ENCODE results near the gene LRRC10B.

Gene LRRC10B

DNA sequence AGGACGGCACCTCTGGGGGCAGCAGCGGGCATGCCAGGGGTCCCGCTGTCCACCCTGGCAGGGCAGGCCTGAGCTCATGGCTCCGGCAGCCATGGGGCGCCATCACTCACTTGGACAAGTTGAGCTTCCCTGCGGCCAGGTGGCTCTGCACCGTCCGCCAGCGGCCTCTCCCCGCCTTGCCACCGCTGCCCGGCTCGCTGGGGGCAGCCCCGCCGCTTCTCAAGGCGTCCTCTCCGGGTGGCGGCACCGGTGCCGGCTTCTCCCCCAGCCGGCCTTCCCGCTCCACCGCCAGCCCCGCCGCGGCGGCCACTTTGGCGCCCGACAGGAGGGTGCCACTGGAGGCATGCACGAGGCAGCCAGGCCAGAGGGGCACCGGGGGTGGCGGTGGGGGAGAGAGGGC is 37.4 kb downstream of the LRRC10B start:
- no peak for TF ChIP-seq POLR2AphosphoS5 (IDR thresholded peaks at IDR 0.05; ENCODE audit: low read depth, low read length)
- TF ChIP-seq FOXP2 (optimal IDR thresholded peaks at IDR 0.05; ENCODE audit: borderline replicate concordance, extremely low read depth, extremely low read length, insufficient read depth) = no peak
- no peak for TF ChIP-seq REST (IDR thresholded peaks at IDR 0.05; ENCODE audit: insufficient read depth in 1 of 2, low read depth in 2 of 2, low read length in 2 of 2)
- no peak for TF ChIP-seq SIN3A (IDR thresholded peaks at IDR 0.05; ENCODE audit: borderline replicate concordance, insufficient read depth, low read length)
- no peak for TF ChIP-seq TAF1 (IDR thresholded peaks at IDR 0.05; ENCODE audit: borderline replicate concordance, insufficient read depth, low read length)

- TF ChIP-seq POLR2AphosphoS5 (IDR thresholded peaks at IDR 0.05; ENCODE audit: low read depth, low read length) = no peak
- TF ChIP-seq FOXP2 (optimal IDR thresholded peaks at IDR 0.05; ENCODE audit: borderline replicate concordance, extremely low read depth, extremely low read length, insufficient read depth) = no peak
- no peak for TF ChIP-seq TAF1 (IDR thresholded peaks at IDR 0.05; ENCODE audit: borderline replicate concordance, insufficient read depth, low read length)
- TF ChIP-seq REST (IDR thresholded peaks at IDR 0.05; ENCODE audit: insufficient read depth in 1 of 2, low read depth in 2 of 2, low read length in 2 of 2) = no peak
- no peak for TF ChIP-seq SIN3A (IDR thresholded peaks at IDR 0.05; ENCODE audit: borderline replicate concordance, insufficient read depth, low read length)
These were observed 38.1 kb downstream of the LRRC10B start for GRCh38 chr11:61546663-61547062.

GRCh38 chr11:61547246-61547645 is 38.7 kb downstream of the LRRC10B start:
- no peak for TF ChIP-seq POLR2AphosphoS5 (IDR thresholded peaks at IDR 0.05; ENCODE audit: low read depth, low read length)
- no peak for TF ChIP-seq TAF1 (IDR thresholded peaks at IDR 0.05; ENCODE audit: borderline replicate concordance, insufficient read depth, low read length)
- TF ChIP-seq REST (IDR thresholded peaks at IDR 0.05; ENCODE audit: insufficient read depth in 1 of 2, low read depth in 2 of 2, low read length in 2 of 2) = no peak
- TF ChIP-seq FOXP2 (optimal IDR thresholded peaks at IDR 0.05; ENCODE audit: borderline replicate concordance, extremely low read depth, extremely low read length, insufficient read depth) = no peak
- no peak for TF ChIP-seq SIN3A (IDR thresholded peaks at IDR 0.05; ENCODE audit: borderline replicate concordance, insufficient read depth, low read length)

DNA sequence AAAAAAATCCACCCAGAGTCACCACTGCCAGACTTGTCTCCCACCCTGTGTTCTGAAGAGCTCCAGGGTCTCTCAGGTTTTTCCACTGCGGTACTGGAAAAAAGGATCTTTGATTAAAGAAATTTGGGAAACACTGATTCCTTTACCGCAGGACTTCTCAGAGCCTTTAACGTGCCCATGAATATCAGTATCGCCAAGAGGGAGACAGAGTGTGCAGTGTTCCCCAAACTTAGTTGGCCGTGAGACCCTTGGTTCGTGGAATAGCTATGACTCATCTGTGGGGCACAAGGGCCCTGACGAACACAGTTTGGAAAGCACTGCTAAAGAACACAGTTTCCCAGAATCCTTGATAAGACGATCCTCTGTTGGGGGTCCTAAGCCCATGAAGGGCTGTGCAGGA is 40.6 kb downstream of the LRRC10B start:
- TF ChIP-seq TAF1 (IDR thresholded peaks at IDR 0.05; ENCODE audit: borderline replicate concordance, insufficient read depth, low read length) (no peak), REST (IDR thresholded peaks at IDR 0.05; ENCODE audit: insufficient read depth in 1 of 2, low read depth in 2 of 2, low read length in 2 of 2) (no peak), FOXP2 (optimal IDR thresholded peaks at IDR 0.05; ENCODE audit: borderline replicate concordance, extremely low read depth, extremely low read length, insufficient read depth) (no peak), POLR2AphosphoS5 (IDR thresholded peaks at IDR 0.05; ENCODE audit: low read depth, low read length) (no peak), SIN3A (IDR thresholded peaks at IDR 0.05; ENCODE audit: borderline replicate concordance, insufficient read depth, low read length) (no peak)
